Neural progenitor cell (in vitro differentiated cells): ENCODE results near the gene MYBPH. TPM values are rescaled to one million over a fixed set of nuclear protein-coding genes. Genes with fewer than 3 reads are reported as not detected.

Experiments used
- DNase-seq: peaks from one replicate; pipeline ENCODE4 v3.0.0-alpha.2; 2016; ENCODE audit warnings: low spot score
- H2AFZ ChIP-seq: fragments of 200-600 bp; sonication (generic); replicated peaks from 2 replicates; pipeline ENCODE4 v1.6.1; 2016; ENCODE audit warnings: antibody characterized with exemption
- H3F3A ChIP-seq: fragments of 200-600 bp; sonication (generic); 2 replicates; pipeline ENCODE4 v1.6.1; 2016; ENCODE audit warnings: antibody characterized with exemption, low read depth
- H3K27ac ChIP-seq: fragments of 200-600 bp; sonication (generic); 2 replicates; pipeline ENCODE4 v1.5.1; 2016; ENCODE audit warnings: mild to moderate bottlenecking
- H3K27me3 ChIP-seq: fragments of 200-600 bp; sonication (generic); 2 replicates; pipeline ENCODE4 v1.6.1; 2016; ENCODE audit warnings: mild to moderate bottlenecking, moderate library complexity
- H3K36me3 ChIP-seq: fragments of 200-600 bp; sonication (generic); 2 replicates; pipeline ENCODE4 v1.5.1; 2016
- H3K4me1 ChIP-seq: fragments of 200-600 bp; sonication (generic); 2 replicates; pipeline ENCODE4 v1.6.1; 2016; ENCODE audit warnings: mixed run types
- H3K4me2 ChIP-seq: fragments of 200-600 bp; sonication (generic); 2 replicates; pipeline ENCODE4 v1.6.1; 2016
- H3K4me3 ChIP-seq: fragments of 200-600 bp; sonication (generic); 2 replicates; pipeline ENCODE4 v1.5.1; 2016
- H3K79me2 ChIP-seq: fragments of 200-600 bp; sonication (generic); 2 replicates; pipeline ENCODE4 v1.6.1; 2016; ENCODE audit warnings: low read depth
- H3K9ac ChIP-seq: fragments of 200-600 bp; sonication (generic); 2 replicates; pipeline ENCODE4 v1.6.1; 2016
- H3K9me3 ChIP-seq: fragments of 200-600 bp; sonication (generic); 2 replicates; pipeline ENCODE4 v1.5.1; 2016; ENCODE audit warnings: low read depth
- H4K20me1 ChIP-seq: fragments of 200-600 bp; sonication (generic); 2 replicates; pipeline ENCODE4 v1.6.1; 2016; ENCODE audit warnings: low read depth
- H3K27ac Mint-ChIP-seq: 3 replicates; pipeline ENCODE4 v1.8.0; 2021; ENCODE audit warnings: mixed read lengths
- H3K27me3 Mint-ChIP-seq: 2 replicates; pipeline ENCODE4 v1.8.0; 2022; ENCODE audit warnings: low read depth, mild to moderate bottlenecking, inconsistent platforms, moderate library complexity, mixed read lengths; ENCODE audit not compliant: insufficient read depth
- H3K36me3 Mint-ChIP-seq: 3 replicates; pipeline ENCODE4 v1.8.0; 2021; ENCODE audit warnings: mixed read lengths
- H3K4me1 Mint-ChIP-seq: 3 replicates; pipeline ENCODE4 v1.8.0; 2021; ENCODE audit warnings: mixed read lengths
- H3K4me3 Mint-ChIP-seq: 3 replicates; pipeline ENCODE4 v1.8.0; 2021; ENCODE audit warnings: mild to moderate bottlenecking, moderate library complexity, mixed read lengths
- H3K9me3 Mint-ChIP-seq: 3 replicates; pipeline ENCODE4 v1.8.0; 2020; ENCODE audit warnings: mixed read lengths
- EZH2 ChIP-seq: fragments of 200-600 bp; sonication (generic); IDR thresholded peaks from 2 replicates; pipeline ENCODE4 v1.6.1; 2017; ENCODE audit warnings: antibody characterized with exemption, mild to moderate bottlenecking, moderate library complexity
- EZH2phosphoT487 ChIP-seq: fragments of 200-600 bp; sonication (generic); IDR thresholded peaks from 2 replicates; pipeline ENCODE4 v1.6.1; 2017; ENCODE audit warnings: antibody characterized with exemption
- total RNA-seq: library from RNA; depleted of rRNA; stranded (reverse); fragments of >200 nt; gene quantifications from 2 replicates; pipeline ENCODE4 v1.2.3, GENCODE V29; 2015; ENCODE audit warnings: low replicate concordance
- TF ChIP-seq, protein P1 (sequence below): fragments of 200-600 bp; sonication (generic); IDR thresholded peaks from 2 replicates; pipeline ENCODE4 v1.5.1; 2017; ENCODE audit warnings: antibody characterized with exemption, mild to moderate bottlenecking

MYBPH gene
- total RNA-seq, 1 donor from 2014 or later, result not detected

DNA sequence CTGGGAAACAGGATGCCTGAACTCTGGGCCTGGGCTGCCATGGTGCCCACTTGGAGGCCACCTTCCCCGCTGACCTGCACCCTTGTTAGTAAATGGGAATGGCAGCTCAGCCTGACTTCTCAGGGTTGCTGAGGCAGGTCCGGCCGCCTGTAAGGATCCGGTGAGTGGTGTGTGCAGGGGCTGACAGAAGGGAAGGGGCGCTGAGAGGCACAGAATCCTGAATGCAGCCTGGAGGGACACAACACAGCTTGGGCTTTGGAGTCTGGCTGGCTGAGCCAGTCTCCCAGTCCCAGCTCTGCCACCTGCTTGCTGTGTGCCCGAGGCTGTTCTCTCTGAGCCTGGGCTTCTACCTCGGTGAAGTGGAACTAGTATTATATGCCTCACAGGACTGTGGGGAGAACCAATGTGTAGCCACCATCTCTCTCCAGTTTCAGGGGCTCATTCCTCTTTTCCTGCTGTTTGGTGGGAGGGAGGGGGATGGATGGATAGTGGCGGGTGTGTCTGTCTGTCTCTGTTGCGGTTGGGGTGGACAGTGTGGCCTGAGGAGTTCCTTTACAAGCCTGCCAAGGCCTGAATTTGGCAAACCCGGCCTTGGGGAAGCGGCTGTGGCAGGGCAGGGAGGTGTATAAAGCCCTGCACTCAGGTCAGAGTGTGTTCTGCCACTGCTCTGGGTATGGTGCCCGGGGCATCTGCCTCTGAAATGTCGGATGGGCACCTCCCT is 30.1 kb downstream of the MYBPH start:
- H3K9me3 ChIP-seq, result no peaks in the 10 kb centered on the region
- Mint-ChIP-seq H3K36me3 (peaks cover 3% of the 10 kb centered on the region), H3K27me3 (peaks cover 3% of the 10 kb centered on the region), H3K4me3 (peak overlapping the region; percentile 15), H3K27ac (no peak overlapping the region), H3K9me3 (peaks cover 2% of the 10 kb centered on the region), H3K4me1 (peaks cover 62% of the 10 kb centered on the region)
- no peak overlapping the region for H2AFZ ChIP-seq
- DNase-seq, result no peak
- no peak overlapping the region for H3K27ac ChIP-seq
- H3K4me1 ChIP-seq, result peaks cover 21% of the 10 kb centered on the region
- no peaks in the 10 kb centered on the region for H3K79me2 ChIP-seq
- no peak for TF ChIP-seq EZH2
- TF ChIP-seq, protein P1, sequence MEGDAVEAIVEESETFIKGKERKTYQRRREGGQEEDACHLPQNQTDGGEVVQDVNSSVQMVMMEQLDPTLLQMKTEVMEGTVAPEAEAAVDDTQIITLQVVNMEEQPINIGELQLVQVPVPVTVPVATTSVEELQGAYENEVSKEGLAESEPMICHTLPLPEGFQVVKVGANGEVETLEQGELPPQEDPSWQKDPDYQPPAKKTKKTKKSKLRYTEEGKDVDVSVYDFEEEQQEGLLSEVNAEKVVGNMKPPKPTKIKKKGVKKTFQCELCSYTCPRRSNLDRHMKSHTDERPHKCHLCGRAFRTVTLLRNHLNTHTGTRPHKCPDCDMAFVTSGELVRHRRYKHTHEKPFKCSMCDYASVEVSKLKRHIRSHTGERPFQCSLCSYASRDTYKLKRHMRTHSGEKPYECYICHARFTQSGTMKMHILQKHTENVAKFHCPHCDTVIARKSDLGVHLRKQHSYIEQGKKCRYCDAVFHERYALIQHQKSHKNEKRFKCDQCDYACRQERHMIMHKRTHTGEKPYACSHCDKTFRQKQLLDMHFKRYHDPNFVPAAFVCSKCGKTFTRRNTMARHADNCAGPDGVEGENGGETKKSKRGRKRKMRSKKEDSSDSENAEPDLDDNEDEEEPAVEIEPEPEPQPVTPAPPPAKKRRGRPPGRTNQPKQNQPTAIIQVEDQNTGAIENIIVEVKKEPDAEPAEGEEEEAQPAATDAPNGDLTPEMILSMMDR, result no peak
- TF ChIP-seq EZH2phosphoT487, result no peak
- H4K20me1 ChIP-seq, result no peaks in the 10 kb centered on the region
- no peak overlapping the region for H3K9ac ChIP-seq
- no peak overlapping the region for H3K4me2 ChIP-seq
- H3F3A ChIP-seq, result no peaks in the 10 kb centered on the region
- no peaks in the 10 kb centered on the region for H3K36me3 ChIP-seq
- H3K4me3 ChIP-seq, result no peak overlapping the region
- no peaks in the 10 kb centered on the region for H3K27me3 ChIP-seq

- TF ChIP-seq, protein P1, result no peak
- TF ChIP-seq EZH2phosphoT487 (no peak), EZH2 (no peak)
- Histone ChIP-seq H3K79me2 (no peaks in the 10 kb centered on the region), H3K4me1 (peaks cover 18% of the 10 kb centered on the region), H2AFZ (no peak overlapping the region), H3F3A (no peaks in the 10 kb centered on the region), H3K4me2 (no peak overlapping the region), H3K9me3 (no peaks in the 10 kb centered on the region), H3K27ac (no peak overlapping the region), H4K20me1 (no peaks in the 10 kb centered on the region), H3K9ac (no peak overlapping the region), H3K36me3 (no peaks in the 10 kb centered on the region), H3K27me3 (no peaks in the 10 kb centered on the region), H3K4me3 (no peak overlapping the region)
- H3K4me3 Mint-ChIP-seq, result no peak overlapping the region
- DNase-seq, result no peak
- H3K27ac Mint-ChIP-seq, result no peak overlapping the region
- H3K9me3 Mint-ChIP-seq, result peaks cover 2% of the 10 kb centered on the region
- H3K4me1 Mint-ChIP-seq, result peaks cover 55% of the 10 kb centered on the region
- H3K27me3 Mint-ChIP-seq, result peaks cover 3% of the 10 kb centered on the region
- H3K36me3 Mint-ChIP-seq, result peaks cover 3% of the 10 kb centered on the region
Observed at GRCh38 chr1:203144661-203145060, 31.0 kb downstream of the MYBPH start.

DNA sequence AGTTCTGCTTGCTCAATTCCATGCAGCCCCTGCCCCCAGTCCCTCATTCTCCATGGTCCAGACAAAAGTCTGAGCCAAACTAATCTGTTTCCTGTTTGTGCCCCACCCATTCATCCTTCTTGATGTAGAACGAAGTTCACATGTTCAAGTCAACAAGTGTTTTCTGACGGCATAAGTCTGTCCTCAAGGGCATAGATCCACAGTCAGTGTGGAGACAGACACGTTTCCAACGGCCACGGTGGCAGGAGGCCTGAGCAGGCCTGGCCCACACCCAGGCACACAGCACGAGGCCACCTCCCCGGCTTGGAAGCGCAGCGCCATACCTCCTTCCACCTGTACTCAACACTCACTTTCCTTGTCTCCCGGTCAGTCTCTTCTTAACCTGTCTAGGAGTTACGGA is 32.0 kb downstream of the MYBPH start:
- H2AFZ ChIP-seq, result no peak overlapping the region
- no peaks in the 10 kb centered on the region for H3K79me2 ChIP-seq
- H4K20me1 ChIP-seq, result no peaks in the 10 kb centered on the region
- H3K4me2 ChIP-seq, result no peak overlapping the region
- H3K9me3 ChIP-seq, result no peaks in the 10 kb centered on the region
- H3K9ac ChIP-seq, result no peak overlapping the region
- no peak overlapping the region for H3K4me3 Mint-ChIP-seq
- H3K27me3 ChIP-seq, result no peaks in the 10 kb centered on the region
- no peaks in the 10 kb centered on the region for H3K36me3 ChIP-seq
- TF ChIP-seq, protein P1, result no peak
- no peaks in the 10 kb centered on the region for H3F3A ChIP-seq
- H3K36me3 Mint-ChIP-seq, result peaks cover 3% of the 10 kb centered on the region
- peaks cover 11% of the 10 kb centered on the region for H3K4me1 ChIP-seq
- no peak for DNase-seq
- peaks cover 47% of the 10 kb centered on the region for H3K4me1 Mint-ChIP-seq
- peaks cover 2% of the 10 kb centered on the region for H3K9me3 Mint-ChIP-seq
- no peak overlapping the region for H3K27ac Mint-ChIP-seq
- H3K4me3 ChIP-seq, result no peak overlapping the region
- peaks cover 3% of the 10 kb centered on the region for H3K27me3 Mint-ChIP-seq
- no peak overlapping the region for H3K27ac ChIP-seq
